ENCODE data around the gene E2F2.

DNA sequence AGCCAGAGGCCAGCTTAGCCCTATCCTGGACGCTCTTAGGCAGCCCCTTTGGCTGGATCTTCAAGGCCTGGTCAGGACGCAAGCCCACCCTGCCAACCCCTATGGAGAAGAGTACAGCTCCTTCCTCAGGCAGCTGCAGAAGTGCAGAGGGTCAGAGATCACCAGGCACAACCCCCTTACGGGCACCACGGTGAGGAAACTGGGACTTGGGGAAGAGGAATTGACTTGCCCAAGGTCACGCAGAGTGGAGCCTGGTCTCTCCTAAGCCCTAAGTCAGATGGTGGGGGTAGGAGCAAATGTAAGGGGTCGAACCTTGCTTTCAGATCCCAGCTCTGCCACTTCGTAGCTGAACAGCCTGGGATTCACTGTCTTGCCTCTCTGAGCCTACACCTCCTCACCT is 3.7 kb downstream of the E2F2 start:
- TF ChIP-seq, protein P1, sequence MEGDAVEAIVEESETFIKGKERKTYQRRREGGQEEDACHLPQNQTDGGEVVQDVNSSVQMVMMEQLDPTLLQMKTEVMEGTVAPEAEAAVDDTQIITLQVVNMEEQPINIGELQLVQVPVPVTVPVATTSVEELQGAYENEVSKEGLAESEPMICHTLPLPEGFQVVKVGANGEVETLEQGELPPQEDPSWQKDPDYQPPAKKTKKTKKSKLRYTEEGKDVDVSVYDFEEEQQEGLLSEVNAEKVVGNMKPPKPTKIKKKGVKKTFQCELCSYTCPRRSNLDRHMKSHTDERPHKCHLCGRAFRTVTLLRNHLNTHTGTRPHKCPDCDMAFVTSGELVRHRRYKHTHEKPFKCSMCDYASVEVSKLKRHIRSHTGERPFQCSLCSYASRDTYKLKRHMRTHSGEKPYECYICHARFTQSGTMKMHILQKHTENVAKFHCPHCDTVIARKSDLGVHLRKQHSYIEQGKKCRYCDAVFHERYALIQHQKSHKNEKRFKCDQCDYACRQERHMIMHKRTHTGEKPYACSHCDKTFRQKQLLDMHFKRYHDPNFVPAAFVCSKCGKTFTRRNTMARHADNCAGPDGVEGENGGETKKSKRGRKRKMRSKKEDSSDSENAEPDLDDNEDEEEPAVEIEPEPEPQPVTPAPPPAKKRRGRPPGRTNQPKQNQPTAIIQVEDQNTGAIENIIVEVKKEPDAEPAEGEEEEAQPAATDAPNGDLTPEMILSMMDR (IDR thresholded peaks at IDR 0.05 in 2 of 3, conservative IDR thresholded peaks at IDR 0.05 in 1 of 3; ENCODE audit: borderline replicate concordance in 1 of 3, insufficient read depth in 1 of 3, low read depth in 2 of 3, low read length in 2 of 3) = no peak
- TF ChIP-seq SIN3A (IDR thresholded peaks at IDR 0.05; ENCODE audit: low read depth) (no peak), RAD21 (IDR thresholded peaks at IDR 0.05; ENCODE audit: low read depth) (no peak), FOSL1 (IDR thresholded peaks at IDR 0.05; ENCODE audit: low read depth) (no peak), ZNF274 (IDR thresholded peaks at IDR 0.05; ENCODE audit: low read depth, low read length) (no peak), POLR2A (IDR thresholded peaks at IDR 0.05; ENCODE audit: borderline replicate concordance, extremely low read depth, insufficient read depth, insufficient read length) (no peak), SRF (IDR thresholded peaks at IDR 0.05; ENCODE audit: low read depth) (no peak), EZH2 (IDR thresholded peaks at IDR 0.05) (no peak)
- TF ChIP-seq, protein P2, sequence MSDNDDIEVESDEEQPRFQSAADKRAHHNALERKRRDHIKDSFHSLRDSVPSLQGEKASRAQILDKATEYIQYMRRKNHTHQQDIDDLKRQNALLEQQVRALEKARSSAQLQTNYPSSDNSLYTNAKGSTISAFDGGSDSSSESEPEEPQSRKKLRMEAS (IDR thresholded peaks at IDR 0.05) = no peak

Measured in HCT116 (cell line).